Hepatocyte (in vitro differentiated cells): ENCODE measurements around the gene FERMT2. TPM values are rescaled to one million over a fixed set of nuclear protein-coding genes. Genes with fewer than 3 reads are reported as not detected.
A peak's percentile ranks its signal among the peaks of the same experiment; 100 is the strongest.

Source experiments
- DNase-seq: peaks from one replicate; pipeline ENCODE4 v3.0.0-alpha.2; 2016; ENCODE audit warnings: low spot score
- H2AFZ ChIP-seq: fragments of 200-600 bp; sonication (generic); 2 replicates; pipeline ENCODE4 v1.6.0; 2016; ENCODE audit warnings: antibody characterized with exemption, mild to moderate bottlenecking
- H3K27ac ChIP-seq: fragments of 200-600 bp; sonication (generic); 2 replicates; pipeline ENCODE4 v1.5.1; 2016; ENCODE audit warnings: mild to moderate bottlenecking
- H3K27me3 ChIP-seq: fragments of 200-600 bp; sonication (generic); 2 replicates; pipeline ENCODE4 v1.6.1; 2016
- H3K36me3 ChIP-seq: fragments of 200-600 bp; sonication (generic); replicated peaks from 2 replicates; pipeline ENCODE4 v1.5.1; 2016; ENCODE audit warnings: low read depth; ENCODE audit not compliant: insufficient read depth
- H3K4me1 ChIP-seq: fragments of 200-600 bp; sonication (generic); 2 replicates; pipeline ENCODE4 v1.5.1; 2016; ENCODE audit warnings: mild to moderate bottlenecking, moderate library complexity; ENCODE audit not compliant: insufficient read depth
- H3K4me2 ChIP-seq: fragments of 200-600 bp; sonication (generic); 2 replicates; pipeline ENCODE4 v1.6.0; 2016
- H3K4me3 ChIP-seq: fragments of 200-600 bp; sonication (generic); 2 replicates; pipeline ENCODE4 v1.5.1; 2016; ENCODE audit warnings: mild to moderate bottlenecking
- H3K79me2 ChIP-seq: fragments of 200-600 bp; sonication (generic); 2 replicates; pipeline ENCODE4 v1.6.0; 2017; ENCODE audit warnings: mild to moderate bottlenecking
- H3K9me2 ChIP-seq: fragments of 200-600 bp; sonication (generic); replicated peaks from 2 replicates; pipeline ENCODE4 v1.6.0; 2017; ENCODE audit warnings: mild to moderate bottlenecking; ENCODE audit not compliant: insufficient read depth
- H3K9me3 ChIP-seq: fragments of 200-600 bp; sonication (generic); 2 replicates; pipeline ENCODE4 v1.5.1; 2016; ENCODE audit warnings: low read depth, mild to moderate bottlenecking
- H4K20me1 ChIP-seq: fragments of 200-600 bp; sonication (generic); 2 replicates; pipeline ENCODE4 v1.6.0; 2016; ENCODE audit warnings: mild to moderate bottlenecking; ENCODE audit not compliant: insufficient read depth, poor library complexity, severe bottlenecking
- EZH2 ChIP-seq: fragments of 200-600 bp; sonication (generic); IDR thresholded peaks from 2 replicates; pipeline ENCODE4 v1.6.1; 2016; ENCODE audit warnings: antibody characterized with exemption, mild to moderate bottlenecking, borderline replicate concordance
- EZH2phosphoT487 ChIP-seq: fragments of 200-600 bp; sonication (generic); IDR thresholded peaks from one replicate; pipeline ENCODE4 v1.6.1; 2018; ENCODE audit warnings: antibody characterized with exemption, mild to moderate bottlenecking, low read depth, moderate library complexity; ENCODE audit not compliant: unreplicated experiment, severe bottlenecking
- WGBS: methylation state at CpG from one replicate; pipeline ENCODE4 v1.1.6; 2016; ENCODE audit warnings: low lambda C conversion rate; ENCODE audit errors: missing lambda C conversion rate; 5-methylcytosine and 5-hydroxymethylcytosine counted together
- polyA plus RNA-seq: library from polyadenylated mRNA; unstranded; fragments of >200 nt; fragmentation: Nextera tagmentation; extraction: Ambion mirVana; gene quantifications from 2 replicates; pipeline ENCODE4 v1.2.1, GENCODE V29; 2016
- total RNA-seq: library from RNA; depleted of rRNA; stranded (reverse); fragments of >200 nt; gene quantifications from 2 replicates; pipeline ENCODE4 v1.2.3, GENCODE V29; 2014
- TF ChIP-seq, protein P1 (sequence below): fragments of 200-600 bp; sonication (generic); IDR thresholded peaks from 2 replicates; pipeline ENCODE4 v1.5.1; 2016; ENCODE audit warnings: antibody characterized with exemption, mild to moderate bottlenecking; ENCODE audit not compliant: poor library complexity

The FERMT2 gene
- total and polyA plus RNA-seq, 2 experiments from 2014 or later: 38.6 to 95.4 TPM

DNA sequence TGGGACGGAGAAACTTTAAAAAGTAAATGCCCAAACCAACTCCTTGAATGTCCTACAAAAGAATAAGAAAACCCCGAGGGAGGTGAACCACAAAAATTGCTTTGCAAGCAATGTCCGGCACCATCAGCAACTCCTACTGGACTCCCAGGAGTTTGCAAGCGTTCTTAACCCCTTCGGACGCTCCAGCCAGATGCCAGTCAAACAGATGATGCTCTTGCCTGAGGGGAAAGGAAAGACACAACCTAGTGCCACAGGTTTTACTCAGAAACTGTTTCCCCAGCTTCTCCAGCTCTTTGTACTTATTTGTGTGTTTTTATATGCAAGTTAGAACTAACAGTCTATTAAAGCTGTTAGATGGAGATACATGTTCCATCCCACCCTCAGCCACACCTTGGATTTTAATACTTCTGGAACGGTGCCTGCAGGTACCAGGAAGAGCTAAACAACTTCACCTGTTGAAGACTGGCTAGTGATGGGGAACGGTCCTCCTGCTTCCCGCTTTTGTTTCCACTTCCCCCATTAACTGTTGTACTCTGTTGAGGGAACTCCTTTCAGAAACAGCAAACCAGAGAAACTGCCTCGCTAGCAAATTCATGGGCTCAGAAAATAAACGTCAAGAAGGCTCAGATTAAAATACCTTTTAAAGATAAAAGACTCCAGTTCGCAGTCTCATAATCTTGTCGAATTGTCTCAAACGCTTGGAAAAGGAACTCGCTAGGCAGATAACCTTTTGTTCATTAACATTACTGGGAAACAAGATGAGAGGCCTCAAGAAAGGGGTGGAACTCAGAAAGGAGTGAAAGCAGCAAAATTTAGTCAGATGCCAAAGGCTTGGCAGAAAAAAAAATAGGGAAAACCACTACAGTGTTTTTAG, 1.1 kb upstream of the FERMT2 start:
- peak; percentile 77 for DNase-seq
- Histone ChIP-seq H3K4me2 (peak overlapping the region; percentile 93), H3K9me2 (no peaks in the 10 kb centered on the region), H3K4me3 (peak overlapping the region; percentile 76), H4K20me1 (peaks cover 23% of the 10 kb centered on the region), H3K27me3 (no peaks in the 10 kb centered on the region), H2AFZ (peak overlapping the region; percentile 87), H3K79me2 (peaks cover 34% of the 10 kb centered on the region), H3K36me3 (no peaks in the 10 kb centered on the region), H3K9me3 (no peaks in the 10 kb centered on the region), H3K4me1 (peaks cover 12% of the 10 kb centered on the region), H3K27ac (peak overlapping the region; percentile 99)
- 3% methylated on average over 15 of the region's 15 CpGs for WGBS
- TF ChIP-seq EZH2phosphoT487: no peak
- TF ChIP-seq, protein P1, sequence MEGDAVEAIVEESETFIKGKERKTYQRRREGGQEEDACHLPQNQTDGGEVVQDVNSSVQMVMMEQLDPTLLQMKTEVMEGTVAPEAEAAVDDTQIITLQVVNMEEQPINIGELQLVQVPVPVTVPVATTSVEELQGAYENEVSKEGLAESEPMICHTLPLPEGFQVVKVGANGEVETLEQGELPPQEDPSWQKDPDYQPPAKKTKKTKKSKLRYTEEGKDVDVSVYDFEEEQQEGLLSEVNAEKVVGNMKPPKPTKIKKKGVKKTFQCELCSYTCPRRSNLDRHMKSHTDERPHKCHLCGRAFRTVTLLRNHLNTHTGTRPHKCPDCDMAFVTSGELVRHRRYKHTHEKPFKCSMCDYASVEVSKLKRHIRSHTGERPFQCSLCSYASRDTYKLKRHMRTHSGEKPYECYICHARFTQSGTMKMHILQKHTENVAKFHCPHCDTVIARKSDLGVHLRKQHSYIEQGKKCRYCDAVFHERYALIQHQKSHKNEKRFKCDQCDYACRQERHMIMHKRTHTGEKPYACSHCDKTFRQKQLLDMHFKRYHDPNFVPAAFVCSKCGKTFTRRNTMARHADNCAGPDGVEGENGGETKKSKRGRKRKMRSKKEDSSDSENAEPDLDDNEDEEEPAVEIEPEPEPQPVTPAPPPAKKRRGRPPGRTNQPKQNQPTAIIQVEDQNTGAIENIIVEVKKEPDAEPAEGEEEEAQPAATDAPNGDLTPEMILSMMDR: peak; percentile 43

DNA sequence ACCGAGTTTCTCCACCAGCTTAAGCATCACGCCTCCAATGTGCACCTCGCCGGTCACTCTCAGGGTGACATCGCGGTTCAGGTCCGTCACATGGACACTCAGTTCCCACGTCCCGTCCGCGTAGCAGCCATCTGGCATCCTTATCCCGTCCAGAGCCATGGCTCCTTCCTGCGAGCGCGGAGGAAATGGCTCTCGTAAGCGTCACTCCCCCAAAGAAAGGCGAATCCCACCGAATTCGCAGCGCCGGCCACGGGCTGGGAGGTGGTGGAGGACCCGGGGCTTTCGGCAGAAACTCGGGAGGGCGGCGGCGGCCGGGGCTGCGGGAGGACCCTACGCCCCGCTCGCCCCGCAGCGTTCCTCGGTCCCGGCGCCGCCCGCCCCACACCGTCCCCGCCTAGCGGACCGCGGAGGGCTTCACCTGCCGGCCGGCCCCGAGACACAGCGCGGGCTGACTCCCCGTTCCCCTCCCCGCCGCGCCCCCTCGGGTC, 396 bp downstream of the FERMT2 start:
- Histone ChIP-seq H3K9me3 (no peaks in the 10 kb centered on the region), H2AFZ (peak overlapping the region; percentile 64), H3K79me2 (peaks cover 49% of the 10 kb centered on the region), H3K9me2 (no peaks in the 10 kb centered on the region), H3K27ac (peak overlapping the region; percentile 96), H3K4me2 (peak overlapping the region; percentile 71), H3K36me3 (no peaks in the 10 kb centered on the region), H4K20me1 (peaks cover 26% of the 10 kb centered on the region), H3K4me1 (peaks cover 12% of the 10 kb centered on the region), H3K27me3 (no peaks in the 10 kb centered on the region), H3K4me3 (peak overlapping the region; percentile 56)
- DNase-seq: peak; percentile 63
- TF ChIP-seq, protein P1: no peak
- TF ChIP-seq EZH2 (no peak), EZH2phosphoT487 (no peak)
- 1% methylated on average over 30 of the region's 56 CpGs for WGBS

DNA sequence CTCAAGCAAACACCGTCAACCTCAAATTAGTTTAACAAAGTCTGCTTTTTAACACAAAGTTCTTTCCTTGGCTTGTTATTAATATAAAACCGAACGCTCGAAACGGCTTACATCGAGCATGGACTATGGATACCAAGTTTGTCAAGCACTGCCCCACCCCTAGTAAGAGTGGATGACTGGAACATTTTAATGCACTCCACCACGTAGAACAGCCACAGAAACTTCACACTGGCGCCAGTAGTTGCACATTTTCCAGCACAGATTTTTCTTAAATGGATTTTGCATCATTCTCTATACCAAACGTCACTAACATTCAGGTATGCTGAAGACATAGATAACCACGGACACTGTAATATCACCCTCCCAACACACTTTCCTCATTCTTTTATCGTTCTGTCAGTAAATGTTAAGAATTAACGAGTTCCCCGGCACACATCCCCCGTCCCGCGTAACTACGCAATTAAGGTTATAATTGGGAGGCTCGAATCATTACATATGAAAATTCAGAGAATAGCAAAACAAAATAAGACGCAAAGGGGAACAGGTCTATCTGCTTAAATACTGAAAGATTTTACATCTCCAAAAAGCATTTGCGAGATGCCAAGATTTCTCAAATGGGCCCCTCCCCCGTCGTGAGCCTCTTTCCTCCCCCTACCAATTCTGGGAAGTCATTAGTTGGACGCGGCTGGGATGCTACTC, 990 bp downstream of the FERMT2 start:
- Histone ChIP-seq H3K9me2 (no peaks in the 10 kb centered on the region), H3K9me3 (no peaks in the 10 kb centered on the region), H3K79me2 (peaks cover 55% of the 10 kb centered on the region), H4K20me1 (peaks cover 32% of the 10 kb centered on the region), H2AFZ (peak overlapping the region; percentile 64), H3K4me1 (peaks cover 12% of the 10 kb centered on the region), H3K4me3 (peak overlapping the region; percentile 56), H3K27me3 (no peaks in the 10 kb centered on the region), H3K36me3 (no peaks in the 10 kb centered on the region), H3K4me2 (peak overlapping the region; percentile 71), H3K27ac (peak overlapping the region; percentile 96)
- DNase-seq: peak; percentile 48
- no peak for TF ChIP-seq EZH2
- TF ChIP-seq EZH2phosphoT487: no peak
- TF ChIP-seq, protein P1: no peak
- 1% methylated on average over 24 of the region's 24 CpGs for WGBS
